Measurements from ENCODE around the gene NPAS2.
A peak's percentile ranks its signal among the peaks of the same experiment; 100 is the strongest.

Gene NPAS2

DNA sequence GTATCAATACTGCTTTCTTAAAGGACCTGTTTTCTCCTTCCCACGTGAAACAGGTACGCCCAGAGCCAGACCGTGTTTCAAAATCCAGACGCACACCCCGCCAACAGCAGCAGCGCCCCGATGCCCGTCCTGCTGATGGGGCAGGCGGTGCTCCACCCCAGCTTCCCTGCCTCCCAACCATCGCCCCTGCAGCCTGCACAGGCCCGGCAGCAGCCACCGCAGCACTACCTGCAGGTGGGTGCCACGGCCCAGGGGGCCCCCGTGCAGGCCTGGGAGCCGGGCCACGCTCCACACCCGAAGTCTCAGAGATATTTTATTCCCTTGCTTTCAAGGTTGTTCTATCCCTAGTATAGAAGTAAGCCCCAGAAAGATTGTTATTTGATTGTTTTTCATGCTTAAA, 173.4 kb downstream of the NPAS2 start:
- H3K4me3 ChIP-seq (ENCODE audit: low read length), result no peak overlapping the region
- TF ChIP-seq, protein P1, sequence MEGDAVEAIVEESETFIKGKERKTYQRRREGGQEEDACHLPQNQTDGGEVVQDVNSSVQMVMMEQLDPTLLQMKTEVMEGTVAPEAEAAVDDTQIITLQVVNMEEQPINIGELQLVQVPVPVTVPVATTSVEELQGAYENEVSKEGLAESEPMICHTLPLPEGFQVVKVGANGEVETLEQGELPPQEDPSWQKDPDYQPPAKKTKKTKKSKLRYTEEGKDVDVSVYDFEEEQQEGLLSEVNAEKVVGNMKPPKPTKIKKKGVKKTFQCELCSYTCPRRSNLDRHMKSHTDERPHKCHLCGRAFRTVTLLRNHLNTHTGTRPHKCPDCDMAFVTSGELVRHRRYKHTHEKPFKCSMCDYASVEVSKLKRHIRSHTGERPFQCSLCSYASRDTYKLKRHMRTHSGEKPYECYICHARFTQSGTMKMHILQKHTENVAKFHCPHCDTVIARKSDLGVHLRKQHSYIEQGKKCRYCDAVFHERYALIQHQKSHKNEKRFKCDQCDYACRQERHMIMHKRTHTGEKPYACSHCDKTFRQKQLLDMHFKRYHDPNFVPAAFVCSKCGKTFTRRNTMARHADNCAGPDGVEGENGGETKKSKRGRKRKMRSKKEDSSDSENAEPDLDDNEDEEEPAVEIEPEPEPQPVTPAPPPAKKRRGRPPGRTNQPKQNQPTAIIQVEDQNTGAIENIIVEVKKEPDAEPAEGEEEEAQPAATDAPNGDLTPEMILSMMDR (conservative IDR thresholded peaks at IDR 0.05; ENCODE audit: low read length), result no peak
- no peak for DNase-seq (ENCODE audit: low read depth)

DNA sequence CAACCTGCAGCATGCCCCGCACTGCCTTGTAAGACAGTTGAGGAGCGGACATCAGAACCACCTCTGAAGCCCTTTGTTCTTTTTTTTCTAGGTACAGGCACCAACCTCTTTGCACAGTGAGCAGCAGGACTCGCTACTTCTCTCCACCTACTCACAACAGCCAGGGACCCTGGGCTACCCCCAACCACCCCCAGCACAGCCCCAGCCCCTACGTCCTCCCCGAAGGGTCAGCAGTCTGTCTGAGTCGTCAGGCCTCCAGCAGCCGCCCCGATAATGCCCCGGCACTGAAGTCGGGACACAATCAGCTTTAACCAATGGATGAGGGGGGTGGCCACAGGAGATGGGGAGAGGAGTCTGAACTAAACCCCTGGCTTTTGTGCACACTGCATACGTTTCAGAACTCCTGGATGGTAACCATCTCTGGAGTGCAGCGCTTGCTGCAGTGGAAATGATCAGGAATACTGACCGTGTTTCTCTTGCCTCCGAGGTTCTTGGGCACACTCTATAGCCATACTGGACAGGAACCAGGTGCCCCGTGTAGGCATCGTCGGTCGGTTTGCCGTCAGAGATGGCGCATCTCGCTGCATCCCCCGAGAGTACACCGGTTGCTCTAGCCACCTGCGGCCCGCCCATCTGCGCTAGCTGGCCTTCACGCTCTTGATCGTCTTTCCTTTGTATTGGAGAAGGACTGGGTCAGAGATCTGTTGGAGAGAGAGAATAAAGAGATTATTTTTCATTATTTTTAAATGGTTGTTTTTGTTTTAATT, 175.6 kb downstream of the NPAS2 start:
- no peak for DNase-seq (ENCODE audit: low read depth)
- H3K4me3 ChIP-seq (ENCODE audit: low read length), result no peak overlapping the region
- TF ChIP-seq, protein P1 (conservative IDR thresholded peaks at IDR 0.05; ENCODE audit: low read length), result no peak

DNA sequence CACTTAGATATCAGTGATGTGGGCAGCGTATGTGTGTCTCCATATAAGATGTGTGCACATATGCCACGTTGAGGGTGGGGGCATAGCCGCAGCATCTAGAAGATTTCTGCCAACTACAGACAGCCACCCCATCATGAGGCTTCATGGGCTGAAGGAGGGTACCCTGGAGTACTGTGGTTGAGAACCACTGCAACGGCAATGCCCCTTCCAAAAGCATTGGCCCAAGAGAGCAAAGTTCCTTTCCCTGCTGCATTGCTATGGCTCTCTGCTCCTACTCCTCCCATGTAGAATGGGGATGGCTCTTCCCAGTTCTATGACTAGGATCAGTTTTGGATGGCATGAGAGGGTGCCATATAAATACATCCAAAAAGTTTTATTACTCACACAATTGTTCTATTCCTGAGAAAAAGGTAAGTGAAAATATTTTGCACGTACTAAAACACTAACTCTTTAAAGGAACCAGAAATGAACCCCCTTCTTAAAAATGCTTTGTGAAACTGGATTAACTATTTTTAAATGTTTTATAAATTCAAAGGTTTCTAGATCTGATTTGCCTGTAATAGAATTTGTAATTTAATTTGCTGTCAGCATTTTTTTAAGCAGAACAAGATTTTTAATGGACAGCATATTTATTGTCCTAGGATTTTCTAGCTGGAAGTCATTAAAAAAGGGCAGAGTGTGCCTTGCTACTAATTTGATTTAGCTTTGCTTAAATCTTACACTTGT, 177.7 kb downstream of the NPAS2 start:
- no peak overlapping the region for H3K4me3 ChIP-seq (ENCODE audit: low read length)
- no peak for DNase-seq (ENCODE audit: low read depth)
- TF ChIP-seq, protein P1 (conservative IDR thresholded peaks at IDR 0.05; ENCODE audit: low read length), result no peak

DNA sequence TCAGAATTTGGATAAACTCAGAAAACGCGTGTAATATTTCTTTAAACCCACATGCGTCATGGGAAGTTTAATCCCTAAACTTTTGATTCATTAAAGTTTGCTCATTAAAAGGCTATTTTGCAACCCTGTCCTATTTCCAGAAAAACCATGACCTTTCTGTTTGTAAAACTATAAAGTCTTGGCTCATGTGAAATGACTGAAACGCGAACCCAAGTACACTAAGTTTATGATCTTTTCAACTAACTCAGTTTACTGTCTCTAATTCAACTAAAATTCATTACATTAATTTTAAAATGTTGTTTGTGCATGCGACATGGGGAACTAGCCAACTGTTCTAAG, 178.3 kb downstream of the NPAS2 start:
- H3K4me3 ChIP-seq (ENCODE audit: low read length), result no peak overlapping the region
- DNase-seq (ENCODE audit: low read depth), result no peak
- TF ChIP-seq, protein P1 (conservative IDR thresholded peaks at IDR 0.05; ENCODE audit: low read length), result no peak

DNA sequence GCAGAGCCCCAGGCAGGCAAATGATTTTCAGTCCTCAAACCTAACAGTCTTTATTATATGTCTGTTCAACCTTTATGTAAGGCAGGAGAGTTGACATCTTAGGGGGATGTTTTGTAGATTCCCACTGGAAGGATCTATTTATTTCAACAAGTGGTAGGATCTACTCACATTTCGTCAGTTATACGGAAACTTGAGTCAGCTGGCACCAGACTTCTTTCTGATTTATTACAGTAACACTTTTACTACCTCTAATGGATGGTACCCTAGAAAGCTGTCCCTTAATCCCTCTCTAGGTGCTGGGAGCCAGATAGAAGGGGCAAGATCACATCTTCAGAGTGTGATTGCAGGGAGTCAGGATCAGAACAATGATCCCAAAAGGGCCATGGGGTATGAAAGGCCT, 180.1 kb downstream of the NPAS2 start:
- TF ChIP-seq, protein P1 (conservative IDR thresholded peaks at IDR 0.05; ENCODE audit: low read length), result no peak
- no peak for DNase-seq (ENCODE audit: low read depth)
- H3K4me3 ChIP-seq (ENCODE audit: low read length), result no peak overlapping the region

DNA sequence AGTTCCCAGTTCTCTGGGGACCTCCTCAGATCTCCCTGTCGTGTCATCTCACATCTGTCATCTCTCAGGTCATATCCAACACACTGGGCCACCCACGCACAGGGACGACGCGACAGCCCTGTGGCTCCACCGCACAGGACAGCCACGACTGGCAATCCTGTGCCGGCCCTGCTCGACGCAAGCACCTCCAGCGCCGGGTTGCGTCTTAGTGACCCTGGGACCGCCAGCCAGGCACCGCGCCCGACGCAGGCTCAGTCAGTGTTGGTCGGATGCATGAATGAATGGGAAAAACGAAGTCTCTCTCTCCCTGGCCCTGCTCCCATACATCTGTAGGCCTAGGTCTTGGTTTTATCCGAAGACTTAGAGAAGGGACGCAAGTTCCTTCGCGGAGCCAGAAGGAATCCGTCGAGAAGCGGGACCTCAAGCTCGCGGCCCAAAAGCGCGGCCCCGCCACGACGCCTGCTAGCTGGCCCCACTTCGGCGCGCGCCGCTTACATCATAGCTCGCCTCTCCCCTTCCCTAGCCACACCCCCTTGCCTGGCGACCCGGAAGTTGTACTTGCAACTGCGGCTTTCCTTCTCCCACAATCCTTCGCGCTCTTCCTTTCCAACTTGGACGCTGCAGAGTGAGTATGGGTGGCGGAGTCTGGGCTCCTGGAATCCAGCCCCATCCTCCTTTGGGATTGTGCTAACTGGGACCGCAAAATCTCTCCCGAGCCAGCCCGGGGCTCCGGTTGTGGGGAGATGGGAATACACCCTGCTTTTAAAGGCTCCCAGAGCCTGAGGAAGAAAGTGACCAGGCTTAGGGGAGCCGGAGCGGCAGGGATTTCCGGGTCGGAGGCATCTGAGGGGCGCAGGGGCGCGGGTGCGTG, 182.0 kb downstream of the NPAS2 start, which contains the start of gene RPL31:
Gene RPL31 (plus strand): TSS at position 599 of the 871 bp plus-strand sequence. CDS start 413 bp downstream, outside the sequence.
- TF ChIP-seq, protein P1 (conservative IDR thresholded peaks at IDR 0.05; ENCODE audit: low read length), result no peak
- peak; percentile 97 for DNase-seq (ENCODE audit: low read depth)

More for the DNA sequence above, 182.0 kb downstream of the NPAS2 start, which contains the start of gene RPL31:
- H3K4me3 ChIP-seq (ENCODE audit: low read length), result peak within 1 kb of the TSS; percentile 99

Measured in AG10803 (cell line).